ENCODE results near the gene SPPL2C.

SPPL2C gene

GRCh38 chr17:45826919-45827588 is 17.6 kb upstream of the SPPL2C start:
- no peak overlapping the region for H3K4me3 ChIP-seq (replicated peaks in 1 of 2; ENCODE audit: low read depth in 2 of 2, low read length in 2 of 2)
- no peak for TF ChIP-seq CTCF (IDR thresholded peaks at IDR 0.05; ENCODE audit: low read depth, low read length)
- DNase-seq (ENCODE audit: low read depth in 2 of 2), result no peak

GRCh38 chr17:45828171-45828570 is 16.5 kb upstream of the SPPL2C start:
- H3K4me3 ChIP-seq (replicated peaks in 1 of 2; ENCODE audit: low read depth in 2 of 2, low read length in 2 of 2), result no peak overlapping the region
- no peak for TF ChIP-seq CTCF (IDR thresholded peaks at IDR 0.05; ENCODE audit: low read depth, low read length)
- DNase-seq (ENCODE audit: low read depth in 2 of 2), result no peak

- DNase-seq (ENCODE audit: low read depth in 2 of 2), result no peak
- H3K4me3 ChIP-seq (replicated peaks in 1 of 2; ENCODE audit: low read depth in 2 of 2, low read length in 2 of 2), result no peak overlapping the region
- no peak for TF ChIP-seq CTCF (IDR thresholded peaks at IDR 0.05; ENCODE audit: low read depth, low read length)
These were observed 16.0 kb upstream of the SPPL2C start for GRCh38 chr17:45828582-45829133.

GRCh38 chr17:45833920-45834319 is 10.8 kb upstream of the SPPL2C start:
- no peak overlapping the region for H3K4me3 ChIP-seq (replicated peaks in 1 of 2; ENCODE audit: low read depth in 2 of 2, low read length in 2 of 2)
- DNase-seq (ENCODE audit: low read depth in 2 of 2), result no peak
- no peak for TF ChIP-seq CTCF (IDR thresholded peaks at IDR 0.05; ENCODE audit: low read depth, low read length)

GRCh38 chr17:45834471-45835396 is 9.9 kb upstream of the SPPL2C start:
- DNase-seq (ENCODE audit: low read depth in 2 of 2), result no peak
- H3K4me3 ChIP-seq (replicated peaks in 1 of 2; ENCODE audit: low read depth in 2 of 2, low read length in 2 of 2), result no peak overlapping the region
- TF ChIP-seq CTCF (IDR thresholded peaks at IDR 0.05; ENCODE audit: low read depth, low read length), result no peak

GRCh38 chr17:45835481-45835880 is 9.2 kb upstream of the SPPL2C start:
- no peak for DNase-seq (ENCODE audit: low read depth in 2 of 2)
- H3K4me3 ChIP-seq (replicated peaks in 1 of 2; ENCODE audit: low read depth in 2 of 2, low read length in 2 of 2), result no peak overlapping the region
- TF ChIP-seq CTCF (IDR thresholded peaks at IDR 0.05; ENCODE audit: low read depth, low read length), result no peak
